Measurements from ENCODE around the gene NLRP14.

The NLRP14 gene, protein sequence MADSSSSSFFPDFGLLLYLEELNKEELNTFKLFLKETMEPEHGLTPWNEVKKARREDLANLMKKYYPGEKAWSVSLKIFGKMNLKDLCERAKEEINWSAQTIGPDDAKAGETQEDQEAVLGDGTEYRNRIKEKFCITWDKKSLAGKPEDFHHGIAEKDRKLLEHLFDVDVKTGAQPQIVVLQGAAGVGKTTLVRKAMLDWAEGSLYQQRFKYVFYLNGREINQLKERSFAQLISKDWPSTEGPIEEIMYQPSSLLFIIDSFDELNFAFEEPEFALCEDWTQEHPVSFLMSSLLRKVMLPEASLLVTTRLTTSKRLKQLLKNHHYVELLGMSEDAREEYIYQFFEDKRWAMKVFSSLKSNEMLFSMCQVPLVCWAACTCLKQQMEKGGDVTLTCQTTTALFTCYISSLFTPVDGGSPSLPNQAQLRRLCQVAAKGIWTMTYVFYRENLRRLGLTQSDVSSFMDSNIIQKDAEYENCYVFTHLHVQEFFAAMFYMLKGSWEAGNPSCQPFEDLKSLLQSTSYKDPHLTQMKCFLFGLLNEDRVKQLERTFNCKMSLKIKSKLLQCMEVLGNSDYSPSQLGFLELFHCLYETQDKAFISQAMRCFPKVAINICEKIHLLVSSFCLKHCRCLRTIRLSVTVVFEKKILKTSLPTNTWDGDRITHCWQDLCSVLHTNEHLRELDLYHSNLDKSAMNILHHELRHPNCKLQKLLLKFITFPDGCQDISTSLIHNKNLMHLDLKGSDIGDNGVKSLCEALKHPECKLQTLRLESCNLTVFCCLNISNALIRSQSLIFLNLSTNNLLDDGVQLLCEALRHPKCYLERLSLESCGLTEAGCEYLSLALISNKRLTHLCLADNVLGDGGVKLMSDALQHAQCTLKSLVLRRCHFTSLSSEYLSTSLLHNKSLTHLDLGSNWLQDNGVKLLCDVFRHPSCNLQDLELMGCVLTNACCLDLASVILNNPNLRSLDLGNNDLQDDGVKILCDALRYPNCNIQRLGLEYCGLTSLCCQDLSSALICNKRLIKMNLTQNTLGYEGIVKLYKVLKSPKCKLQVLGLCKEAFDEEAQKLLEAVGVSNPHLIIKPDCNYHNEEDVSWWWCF

GRCh38 chr11:7020183-7020917, at the start of gene NLRP14, which contains the start of gene ZNF214:
TSS of gene NLRP14 (plus strand) at chr11:7020479. CDS start at chr11:7038587, 18,108 bp downstream.
TSS of gene ZNF214 (minus strand) at chr11:7020346. CDS start at chr11:7002835, 17,511 bp downstream.
- no peak for DNase-seq

GRCh38 chr11:6979365-6979764, 40.9 kb upstream of the NLRP14 start:
- no peak for DNase-seq

- no peak for DNase-seq
Observed at GRCh38 chr11:6986487-6986886, 33.8 kb upstream of the NLRP14 start.

GRCh38 chr11:6988506-6988905, 31.8 kb upstream of the NLRP14 start:
- DNase-seq, result no peak

DNA sequence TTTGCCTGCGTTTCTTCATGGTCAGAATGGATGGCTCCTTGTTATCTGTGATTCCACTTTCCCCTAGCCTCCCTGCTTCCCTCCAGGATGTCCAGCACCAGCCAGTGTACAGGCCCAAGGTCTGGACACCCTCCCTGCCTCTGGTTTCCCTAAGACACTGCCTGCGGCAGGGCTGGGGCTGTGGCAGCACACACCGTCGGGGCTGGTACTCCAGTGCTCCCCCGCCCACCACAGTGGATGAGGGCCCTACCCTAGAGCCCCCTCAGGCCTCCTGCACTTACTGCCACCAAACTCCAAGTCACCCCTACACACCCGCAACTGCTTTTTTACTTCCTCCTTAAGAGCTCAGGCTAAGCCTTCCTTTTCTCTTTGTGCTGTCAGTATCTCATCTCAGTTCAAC, 29.1 kb upstream of the NLRP14 start:
- DNase-seq, result no peak

GRCh38 chr11:6992026-6992425, 28.3 kb upstream of the NLRP14 start:
- no peak for DNase-seq

- DNase-seq, result no peak
Observed at GRCh38 chr11:6992457-6993417, 27.5 kb upstream of the NLRP14 start.

- no peak for DNase-seq
Observed at GRCh38 chr11:6995703-6996102, 24.6 kb upstream of the NLRP14 start.

DNA sequence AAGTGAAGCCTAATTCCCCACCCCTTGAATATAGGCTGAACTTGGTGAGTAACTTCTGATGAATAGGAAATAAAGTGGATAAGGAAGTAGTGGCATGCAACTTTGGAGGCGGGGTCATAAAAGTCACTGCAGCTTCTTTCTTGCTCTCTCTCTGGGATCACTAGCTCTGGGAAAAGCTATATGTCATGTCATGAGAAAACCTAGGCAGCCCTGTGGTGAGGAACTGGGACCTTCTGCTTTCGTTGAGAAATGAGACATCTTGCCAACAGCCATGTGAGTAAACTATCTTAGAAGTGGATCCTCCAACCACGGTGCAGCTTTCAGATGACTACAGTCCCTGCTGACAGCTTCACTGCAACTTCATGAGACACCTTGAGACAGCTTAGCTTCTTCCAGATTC, 15.8 kb upstream of the NLRP14 start:
- no peak for DNase-seq

GRCh38 chr11:7014118-7014517, 6.2 kb upstream of the NLRP14 start:
- no peak for DNase-seq

DNA sequence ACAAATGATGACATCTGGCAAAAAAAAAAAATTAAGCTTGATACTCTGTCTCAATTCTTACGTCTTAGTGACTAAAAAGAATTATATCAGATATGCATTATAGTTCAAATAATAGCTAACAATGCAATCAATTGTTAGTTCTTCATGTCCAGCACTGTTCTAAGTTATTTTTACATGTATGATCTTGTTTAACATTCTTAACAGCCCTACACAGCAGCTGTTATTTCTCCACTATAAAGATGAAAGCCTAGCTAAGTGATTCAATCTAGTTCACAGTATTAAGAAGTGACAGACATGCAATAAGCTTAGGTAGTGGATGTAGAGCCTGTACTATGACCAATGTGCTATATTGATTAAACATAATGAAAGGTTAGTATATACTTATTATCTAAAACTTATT, 4.3 kb upstream of the NLRP14 start:
- DNase-seq, result no peak

DNA sequence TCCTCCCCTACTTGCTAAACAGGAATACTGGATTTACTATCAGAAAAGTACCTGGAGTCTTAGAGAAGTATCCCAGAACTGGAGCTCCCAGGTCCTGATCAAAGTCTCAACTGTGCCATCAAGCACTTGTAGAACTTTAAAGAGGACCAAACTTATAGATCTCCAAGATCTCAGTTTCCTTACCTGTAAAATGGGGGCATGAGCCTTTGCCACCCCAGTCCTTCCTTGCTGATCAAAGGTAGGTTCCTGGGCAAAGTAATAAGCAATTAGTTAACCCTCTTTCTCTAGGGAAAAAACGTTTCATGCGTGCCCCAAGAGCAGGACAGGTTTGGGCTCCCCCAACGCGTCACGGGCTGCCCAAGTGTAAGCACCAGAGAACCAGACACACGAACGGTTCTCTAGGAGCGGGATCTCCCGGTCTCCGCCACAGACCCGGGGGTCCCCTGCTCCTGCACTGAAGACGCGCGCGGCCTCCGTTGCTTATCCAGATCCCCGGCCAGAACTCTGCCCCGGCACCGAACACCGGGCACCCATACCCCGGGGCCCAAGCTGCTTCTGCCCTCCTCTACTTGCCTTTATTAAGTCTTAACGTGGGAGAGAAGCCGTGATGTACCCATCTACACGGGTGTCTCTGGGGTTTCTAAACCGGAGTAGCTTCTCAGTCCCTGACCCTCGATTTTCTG, 638 bp upstream of the NLRP14 start:
- no peak for DNase-seq

GRCh38 chr11:7021318-7021717, 1.0 kb downstream of the NLRP14 start:
- no peak for DNase-seq

DNA sequence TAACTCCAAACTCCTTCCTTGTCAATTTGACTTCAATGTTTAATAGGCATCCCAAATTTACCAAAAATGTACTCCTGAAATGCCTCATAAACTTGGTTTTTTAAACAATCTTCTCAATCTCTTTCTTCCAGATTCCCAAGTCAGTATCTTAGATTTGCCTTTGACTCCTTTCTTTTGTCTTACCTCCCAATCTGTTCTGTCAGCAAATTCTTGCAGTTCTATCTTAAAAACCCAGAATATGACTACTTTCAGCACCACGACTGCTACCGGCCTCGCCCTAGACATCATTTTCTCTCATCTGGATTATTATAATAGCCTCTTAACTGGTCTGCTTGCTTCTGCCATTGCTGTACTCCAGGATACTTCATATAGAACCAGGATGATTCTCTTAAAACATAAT, 7.9 kb downstream of the NLRP14 start:
- no peak for DNase-seq

GRCh38 chr11:7030836-7031235, 10.6 kb downstream of the NLRP14 start:
- no peak for DNase-seq

DNA sequence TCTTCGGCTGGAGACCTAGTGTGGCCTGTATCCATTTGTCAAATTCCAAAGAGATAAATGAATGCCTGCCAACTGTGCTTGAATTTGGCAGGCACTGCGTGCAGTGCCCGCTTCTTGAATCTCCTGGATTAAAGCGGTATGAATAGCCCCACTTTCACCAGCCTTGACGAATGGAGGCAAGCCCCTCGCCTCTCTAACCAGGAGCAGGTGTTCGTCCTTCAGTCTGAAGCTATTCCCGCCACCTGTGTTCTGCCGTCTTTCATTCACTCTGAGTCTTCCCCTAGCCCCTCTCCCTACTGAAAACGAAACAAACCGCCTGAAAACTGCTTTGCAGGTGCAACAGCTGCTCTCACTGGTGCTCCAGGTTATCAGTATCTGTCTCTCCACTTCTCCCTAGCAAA, 11.2 kb downstream of the NLRP14 start:
- no peak for DNase-seq

DNA sequence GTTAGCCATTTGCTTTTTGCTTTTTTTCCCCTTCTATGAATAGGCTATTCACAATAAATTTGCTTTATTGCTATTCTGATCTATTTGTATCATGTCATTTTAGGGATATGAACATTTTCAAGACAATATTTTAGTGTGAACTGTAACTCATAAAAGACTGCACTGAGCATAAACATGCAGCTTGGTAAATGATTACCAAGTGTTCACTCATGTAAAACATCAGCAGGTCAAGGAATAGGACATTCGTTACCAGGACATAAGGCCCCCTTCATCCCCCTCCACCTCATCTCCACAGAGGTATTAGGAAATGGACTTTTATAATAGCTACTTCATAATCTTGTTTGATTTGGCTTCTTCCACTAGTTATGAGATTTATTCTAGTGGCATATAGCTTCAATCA, 12.4 kb downstream of the NLRP14 start:
- no peak for DNase-seq

GRCh38 chr11:7034019-7034418, 13.7 kb downstream of the NLRP14 start:
- no peak for DNase-seq

GRCh38 chr11:7046474-7047175, 26.3 kb downstream of the NLRP14 start:
- DNase-seq, result no peak

- no peak for DNase-seq
Observed at GRCh38 chr11:7050191-7050590, 29.9 kb downstream of the NLRP14 start.
